Measurements from ENCODE around the gene KLHL22. TPM values are rescaled to one million over a fixed set of nuclear protein-coding genes. Genes with fewer than 3 reads are reported as not detected.

Gene KLHL22
- total RNA-seq, 1 experiment from 2014 or later: 20.0 TPM

DNA sequence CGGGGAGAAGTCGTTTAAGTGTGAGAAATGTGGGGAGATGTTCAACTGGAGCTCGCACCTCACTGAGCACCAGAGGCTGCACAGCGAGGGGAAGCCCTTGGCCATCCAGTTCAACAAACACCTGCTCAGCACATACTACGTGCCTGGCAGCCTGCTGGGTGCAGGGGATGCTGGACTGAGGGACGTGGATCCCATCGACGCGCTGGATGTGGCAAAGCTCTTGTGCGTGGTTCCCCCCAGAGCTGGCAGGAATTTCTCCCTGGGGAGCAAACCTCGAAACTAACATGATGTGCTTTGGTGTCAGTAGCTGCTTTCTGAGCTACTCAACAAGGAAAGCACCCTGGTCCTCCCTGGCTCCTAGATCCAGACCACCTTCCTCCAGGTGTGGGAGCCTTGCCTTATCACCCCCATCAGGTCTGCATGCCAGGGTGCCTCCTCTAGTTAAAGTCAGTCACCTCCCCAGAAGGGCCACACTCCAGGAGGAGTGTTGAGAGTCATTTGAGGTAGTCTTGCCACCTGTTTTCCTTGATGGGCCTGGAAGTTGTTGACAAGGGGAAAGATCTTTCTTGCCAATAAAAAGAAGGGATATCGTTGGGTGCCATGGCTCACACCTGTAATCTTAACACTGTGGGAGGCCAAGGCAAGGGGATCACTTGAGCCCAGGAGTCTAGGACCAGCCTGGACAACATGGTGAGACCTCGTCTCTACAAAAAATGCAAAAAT lies 88.7 kb downstream of the KLHL22 start:
- no peaks in the 10 kb centered on the region for H3K9me2 ChIP-seq (ENCODE audit: insufficient read depth)
- no peaks in the 10 kb centered on the region for H3K79me2 ChIP-seq (ENCODE audit: low read depth)
- DNase-seq: no peak
- intact Hi-C loops (cut with micrococcal nuclease; ENCODE audit: unreplicated experiment): no loop called here
- H3K36me3 ChIP-seq (ENCODE audit: low read depth): no peaks in the 10 kb centered on the region
- no TSS peak for BruUV-seq (replicated peaks)
- ChIA-PET CTCF (no interaction called here), POLR2A (ENCODE audit: unreplicated experiment) (no interaction called here)
- H3K4me3 ChIP-seq: no peak overlapping the region
- no peaks in the 10 kb centered on the region for H3K9me3 ChIP-seq (ENCODE audit: insufficient read depth, low read depth)
- no peaks in the 10 kb centered on the region for H3K27me3 ChIP-seq (ENCODE audit: insufficient read depth, low read depth)
- H3K27ac ChIP-seq: no peak overlapping the region
- H4K20me1 ChIP-seq (ENCODE audit: insufficient read depth): no peaks in the 10 kb centered on the region
- H3F3A ChIP-seq (ENCODE audit: insufficient read depth, low read depth): no peaks in the 10 kb centered on the region
- H2AFZ ChIP-seq: no peak overlapping the region
- no peak overlapping the region for H3K4me2 ChIP-seq
- H3K4me1 ChIP-seq (replicated peaks; ENCODE audit: insufficient read depth): no peaks in the 10 kb centered on the region
- TF ChIP-seq EZH2 (IDR thresholded peaks at IDR 0.05; ENCODE audit: low read depth): no peak
- TF ChIP-seq, protein P1, sequence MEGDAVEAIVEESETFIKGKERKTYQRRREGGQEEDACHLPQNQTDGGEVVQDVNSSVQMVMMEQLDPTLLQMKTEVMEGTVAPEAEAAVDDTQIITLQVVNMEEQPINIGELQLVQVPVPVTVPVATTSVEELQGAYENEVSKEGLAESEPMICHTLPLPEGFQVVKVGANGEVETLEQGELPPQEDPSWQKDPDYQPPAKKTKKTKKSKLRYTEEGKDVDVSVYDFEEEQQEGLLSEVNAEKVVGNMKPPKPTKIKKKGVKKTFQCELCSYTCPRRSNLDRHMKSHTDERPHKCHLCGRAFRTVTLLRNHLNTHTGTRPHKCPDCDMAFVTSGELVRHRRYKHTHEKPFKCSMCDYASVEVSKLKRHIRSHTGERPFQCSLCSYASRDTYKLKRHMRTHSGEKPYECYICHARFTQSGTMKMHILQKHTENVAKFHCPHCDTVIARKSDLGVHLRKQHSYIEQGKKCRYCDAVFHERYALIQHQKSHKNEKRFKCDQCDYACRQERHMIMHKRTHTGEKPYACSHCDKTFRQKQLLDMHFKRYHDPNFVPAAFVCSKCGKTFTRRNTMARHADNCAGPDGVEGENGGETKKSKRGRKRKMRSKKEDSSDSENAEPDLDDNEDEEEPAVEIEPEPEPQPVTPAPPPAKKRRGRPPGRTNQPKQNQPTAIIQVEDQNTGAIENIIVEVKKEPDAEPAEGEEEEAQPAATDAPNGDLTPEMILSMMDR (conservative IDR thresholded peaks at IDR 0.05): no peak

DNA sequence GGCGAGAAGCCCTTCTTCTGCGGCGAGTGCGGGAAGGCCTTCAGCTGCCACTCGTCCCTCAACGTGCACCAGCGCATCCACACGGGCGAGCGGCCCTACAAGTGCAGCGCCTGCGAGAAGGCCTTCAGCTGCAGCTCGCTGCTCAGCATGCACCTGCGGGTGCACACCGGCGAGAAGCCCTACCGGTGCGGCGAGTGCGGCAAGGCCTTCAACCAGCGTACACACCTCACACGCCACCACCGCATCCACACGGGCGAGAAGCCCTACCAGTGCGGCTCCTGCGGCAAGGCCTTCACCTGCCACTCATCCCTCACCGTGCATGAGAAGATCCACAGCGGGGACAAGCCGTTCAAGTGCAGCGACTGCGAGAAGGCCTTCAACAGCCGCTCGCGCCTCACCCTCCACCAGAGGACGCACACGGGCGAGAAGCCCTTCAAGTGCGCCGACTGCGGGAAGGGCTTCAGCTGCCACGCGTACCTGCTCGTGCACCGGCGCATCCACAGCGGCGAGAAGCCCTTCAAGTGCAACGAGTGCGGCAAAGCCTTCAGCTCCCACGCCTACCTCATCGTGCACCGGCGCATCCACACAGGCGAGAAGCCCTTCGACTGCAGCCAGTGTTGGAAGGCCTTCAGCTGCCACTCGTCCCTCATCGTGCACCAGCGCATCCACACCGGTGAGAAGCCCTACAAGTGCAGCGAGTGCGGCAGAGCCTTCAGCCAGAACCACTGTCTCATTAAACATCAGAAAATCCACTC lies 89.5 kb downstream of the KLHL22 start:
- DNase-seq: no peak
- intact Hi-C loops (cut with micrococcal nuclease; ENCODE audit: unreplicated experiment): no loop called here
- POLR2A ChIA-PET (ENCODE audit: unreplicated experiment): no interaction called here
- no peaks in the 10 kb centered on the region for H3K9me3 ChIP-seq (ENCODE audit: insufficient read depth, low read depth)
- no peaks in the 10 kb centered on the region for H3F3A ChIP-seq (ENCODE audit: insufficient read depth, low read depth)
- BruUV-seq (replicated peaks): no TSS peak
- H3K4me2 ChIP-seq: no peak overlapping the region
- H3K4me1 ChIP-seq (replicated peaks; ENCODE audit: insufficient read depth): no peaks in the 10 kb centered on the region
- CTCF ChIA-PET: no interaction called here
- no peak for TF ChIP-seq EZH2 (IDR thresholded peaks at IDR 0.05; ENCODE audit: low read depth)
- TF ChIP-seq, protein P1 (conservative IDR thresholded peaks at IDR 0.05): no peak
- H3K79me2 ChIP-seq (ENCODE audit: low read depth): no peaks in the 10 kb centered on the region
- H3K27ac ChIP-seq: no peak overlapping the region
- H3K27me3 ChIP-seq (ENCODE audit: insufficient read depth, low read depth): no peaks in the 10 kb centered on the region
- H3K36me3 ChIP-seq (ENCODE audit: low read depth): no peaks in the 10 kb centered on the region
- no peaks in the 10 kb centered on the region for H3K9me2 ChIP-seq (ENCODE audit: insufficient read depth)
- no peaks in the 10 kb centered on the region for H4K20me1 ChIP-seq (ENCODE audit: insufficient read depth)
- H3K4me3 ChIP-seq: no peak overlapping the region
- H2AFZ ChIP-seq: no peak overlapping the region

DNA sequence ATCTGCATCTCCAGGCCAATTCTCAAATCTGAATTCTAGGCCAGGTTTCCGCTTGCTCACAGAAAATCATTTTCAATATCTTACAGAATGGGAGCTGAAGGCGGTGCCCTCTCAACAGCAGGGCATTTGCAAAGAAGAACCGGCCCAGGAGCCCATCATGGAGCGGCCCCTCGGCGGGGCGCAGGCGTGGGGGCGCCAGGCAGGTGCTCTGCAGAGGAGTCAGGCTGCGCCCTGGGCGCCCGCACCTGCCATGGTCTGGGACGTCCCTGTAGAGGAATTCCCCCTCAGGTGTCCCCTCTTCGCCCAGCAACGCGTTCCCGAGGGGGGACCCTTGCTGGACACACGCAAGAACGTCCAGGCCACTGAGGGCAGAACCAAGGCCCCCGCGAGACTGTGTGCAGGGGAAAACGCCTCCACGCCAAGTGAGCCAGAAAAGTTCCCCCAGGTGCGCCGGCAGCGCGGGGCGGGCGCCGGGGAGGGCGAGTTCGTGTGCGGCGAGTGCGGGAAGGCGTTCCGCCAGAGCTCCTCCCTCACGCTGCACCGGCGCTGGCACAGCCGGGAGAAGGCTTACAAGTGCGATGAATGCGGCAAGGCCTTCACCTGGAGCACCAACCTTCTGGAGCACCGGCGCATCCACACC lies 90.2 kb downstream of the KLHL22 start:
- no TSS peak for BruUV-seq (replicated peaks)
- Histone ChIP-seq H3K4me3 (no peak overlapping the region), H3K4me1 (replicated peaks; ENCODE audit: insufficient read depth) (no peaks in the 10 kb centered on the region), H3K27me3 (ENCODE audit: insufficient read depth, low read depth) (no peaks in the 10 kb centered on the region), H3F3A (ENCODE audit: insufficient read depth, low read depth) (no peaks in the 10 kb centered on the region), H3K36me3 (ENCODE audit: low read depth) (no peaks in the 10 kb centered on the region), H3K9me3 (ENCODE audit: insufficient read depth, low read depth) (no peaks in the 10 kb centered on the region), H3K9me2 (ENCODE audit: insufficient read depth) (no peaks in the 10 kb centered on the region), H3K4me2 (no peak overlapping the region), H4K20me1 (ENCODE audit: insufficient read depth) (no peaks in the 10 kb centered on the region), H3K27ac (no peak overlapping the region), H2AFZ (no peak overlapping the region), H3K79me2 (ENCODE audit: low read depth) (no peaks in the 10 kb centered on the region)
- ChIA-PET POLR2A (ENCODE audit: unreplicated experiment) (no interaction called here), CTCF (no interaction called here)
- TF ChIP-seq EZH2 (IDR thresholded peaks at IDR 0.05; ENCODE audit: low read depth): no peak
- TF ChIP-seq, protein P1 (conservative IDR thresholded peaks at IDR 0.05): no peak
- no peak for DNase-seq
- intact Hi-C loops (cut with micrococcal nuclease; ENCODE audit: unreplicated experiment): no loop called here

Data from PC-9 (cell line).